GM10266 (cell line): ENCODE measurements around the gene CEMP1.

Source experiments
- DNase-seq: peaks from one replicate; pipeline ENCODE4 v3.0.0; 2012; ENCODE audit errors: extremely low spot score
- CTCF ChIP-seq: IDR thresholded peaks from 2 replicates; pipeline ENCODE4 v1.5.1; 2012; ENCODE audit warnings: mild to moderate bottlenecking, low read depth; ENCODE audit not compliant: control insufficient read depth, insufficient read depth; ENCODE audit errors: missing control alignments

CEMP1 gene

GRCh38 chr16:2519711-2520080 is 11.5 kb downstream of the CEMP1 start:
- no peak for TF ChIP-seq CTCF
- no peak for DNase-seq

- TF ChIP-seq CTCF: no peak
- no peak for DNase-seq
Observed at GRCh38 chr16:2518823-2519710, 12.1 kb downstream of the CEMP1 start.

- DNase-seq: no peak
- TF ChIP-seq CTCF: no peak
Observed at GRCh38 chr16:2517954-2518605, 13.1 kb downstream of the CEMP1 start.

GRCh38 chr16:2516391-2517240 is 14.6 kb downstream of the CEMP1 start:
- TF ChIP-seq CTCF: no peak
- DNase-seq: no peak

GRCh38 chr16:2515180-2515851 is 15.9 kb downstream of the CEMP1 start:
- no peak for DNase-seq
- no peak for TF ChIP-seq CTCF

- no peak for TF ChIP-seq CTCF
- no peak for DNase-seq
Observed at GRCh38 chr16:2514333-2515179, 16.7 kb downstream of the CEMP1 start.
